ENCODE data around the gene XAGE1B.
"Not testable (repeated sequence)": the region's sequence is repeated elsewhere in the genome, so short reads cannot be mapped to it uniquely, and the experiment has no call there.

Gene XAGE1B

DNA sequence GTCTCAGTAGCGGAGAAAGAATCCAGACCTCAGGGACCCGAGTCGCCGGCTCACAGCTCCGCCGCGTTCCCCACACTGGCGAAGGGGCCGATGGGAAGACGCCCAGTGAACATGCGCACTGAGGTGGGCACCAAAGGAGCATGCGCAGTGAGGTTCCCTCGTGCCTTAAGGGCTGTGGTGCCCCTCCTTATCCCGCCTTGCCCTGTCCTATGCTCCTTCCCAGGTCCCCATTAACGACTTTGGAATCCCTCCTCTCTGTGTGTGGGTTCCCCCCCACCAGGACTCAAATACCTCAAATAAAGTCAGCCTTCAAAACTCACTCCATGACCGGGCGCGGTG, at the start of gene XAGE1B:
Gene XAGE1B, minus strand, starts transcription at position 77 of the 339 bp plus-strand sequence. CDS start 1,536 bp downstream, outside the sequence.
- not testable (repeated sequence) for DNase-seq (ENCODE audit: low read depth, low spot score)

DNA sequence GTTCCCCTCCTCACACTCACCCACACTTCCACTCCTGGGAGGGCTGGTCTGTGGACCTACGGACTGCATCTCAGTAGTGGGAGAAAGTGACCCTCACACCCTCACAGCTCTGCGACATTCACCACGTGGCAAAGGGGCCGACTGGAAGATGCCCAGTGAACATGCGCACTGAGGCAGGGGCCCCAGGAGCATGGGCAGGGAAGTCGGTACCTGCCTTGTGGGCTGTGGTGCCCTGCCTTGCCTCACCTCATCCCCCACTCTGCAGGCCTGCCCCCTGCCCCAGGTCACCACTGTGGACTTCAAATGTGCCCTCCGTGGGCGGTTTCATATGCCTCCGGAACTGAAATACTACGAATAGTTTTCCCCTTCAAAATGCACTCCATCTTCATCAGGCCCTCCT, 46.2 kb upstream of the XAGE1B start:
- no peak for DNase-seq (ENCODE audit: low read depth, low spot score)

- DNase-seq (ENCODE audit: low read depth, low spot score): no peak
These were observed 41.3 kb upstream of the XAGE1B start for GRCh38 chrX:52558140-52558539.

GRCh38 chrX:52556741-52557140, 39.9 kb upstream of the XAGE1B start:
- DNase-seq (ENCODE audit: low read depth, low spot score): no peak

DNA sequence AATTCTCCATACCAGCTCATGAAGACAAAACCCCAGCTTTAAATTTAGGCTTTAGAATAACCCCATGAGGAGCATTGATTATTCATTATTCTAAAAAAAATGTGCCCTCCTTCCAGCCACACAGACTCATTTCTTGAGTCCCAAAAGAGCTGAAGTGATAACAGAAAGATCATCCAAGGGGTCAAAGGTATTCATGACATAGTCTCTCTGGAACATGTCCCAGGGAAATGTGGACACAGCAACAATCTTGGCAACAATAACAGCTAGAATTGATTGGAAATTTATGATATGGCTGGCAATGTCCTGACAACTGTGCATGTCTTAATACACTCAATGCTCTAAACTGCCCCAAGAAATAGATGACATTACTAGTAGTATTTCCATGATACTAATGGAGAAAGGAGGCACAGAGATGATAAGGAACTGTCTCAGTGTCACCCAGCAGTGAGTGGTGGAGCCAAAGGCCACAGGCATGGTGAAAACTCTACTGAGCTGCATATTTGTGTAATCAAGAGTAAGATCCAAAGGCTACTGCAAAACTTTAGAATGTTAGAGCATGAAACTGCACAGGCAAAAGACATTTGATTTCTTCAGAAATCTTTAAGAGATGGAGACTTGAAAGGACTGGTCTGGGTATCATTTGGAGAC, 37.3 kb upstream of the XAGE1B start:
- no peak for DNase-seq (ENCODE audit: low read depth, low spot score)

GRCh38 chrX:52548769-52549168, 31.9 kb upstream of the XAGE1B start:
- not testable (repeated sequence) for DNase-seq (ENCODE audit: low read depth, low spot score)

DNA sequence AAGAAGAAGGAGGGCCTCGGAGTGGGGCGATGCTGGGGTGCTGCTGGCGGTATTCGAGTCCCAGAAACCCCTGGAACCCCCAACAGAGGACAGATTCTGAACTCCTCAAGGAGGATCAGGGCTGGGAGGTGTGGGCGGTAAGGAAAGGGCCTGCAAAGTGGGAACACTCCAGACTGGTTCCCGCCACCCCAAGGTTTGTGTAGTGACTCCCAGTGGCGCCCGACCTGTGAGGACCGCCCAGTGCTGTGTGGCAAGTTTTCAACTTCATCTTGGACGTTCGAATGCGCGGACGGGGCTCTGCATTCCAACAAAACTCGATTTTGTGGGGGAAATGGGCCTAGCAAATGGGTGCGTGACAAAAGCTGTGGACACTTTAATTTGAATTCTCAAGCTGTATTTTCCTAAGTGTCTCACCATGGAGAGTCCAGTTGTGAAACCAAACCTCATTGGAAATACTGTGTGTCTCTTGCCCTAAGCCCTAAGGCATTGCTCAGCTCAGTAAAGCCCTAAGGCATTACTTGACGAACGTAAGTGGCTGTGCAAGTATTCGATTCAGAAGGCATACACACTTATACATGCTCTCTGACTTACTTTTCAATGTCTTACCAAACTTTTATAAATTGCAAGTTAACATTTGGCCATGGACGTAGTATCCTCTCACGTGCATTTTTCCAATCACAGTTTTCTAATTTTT, 27.4 kb upstream of the XAGE1B start:
- no peak for DNase-seq (ENCODE audit: low read depth, low spot score)

DNA sequence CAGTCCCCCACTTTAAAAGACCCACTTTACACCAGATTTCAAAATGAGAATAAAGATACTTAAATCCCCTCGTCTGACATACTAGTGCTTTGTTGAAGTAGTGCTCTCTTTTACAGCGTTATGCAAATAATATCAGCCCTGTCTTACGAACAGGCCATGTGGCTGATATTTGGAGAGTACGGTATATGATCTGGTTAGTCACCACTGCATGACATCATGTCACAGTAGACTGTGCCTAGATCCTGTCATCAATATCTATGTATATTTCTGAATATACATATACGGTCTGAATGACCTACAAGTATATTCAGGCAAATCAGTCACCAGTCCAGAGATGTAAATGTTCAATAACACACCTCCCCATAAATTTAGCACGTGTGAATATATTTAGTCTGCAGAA, 25.4 kb upstream of the XAGE1B start:
- no peak for DNase-seq (ENCODE audit: low read depth, low spot score)

DNA sequence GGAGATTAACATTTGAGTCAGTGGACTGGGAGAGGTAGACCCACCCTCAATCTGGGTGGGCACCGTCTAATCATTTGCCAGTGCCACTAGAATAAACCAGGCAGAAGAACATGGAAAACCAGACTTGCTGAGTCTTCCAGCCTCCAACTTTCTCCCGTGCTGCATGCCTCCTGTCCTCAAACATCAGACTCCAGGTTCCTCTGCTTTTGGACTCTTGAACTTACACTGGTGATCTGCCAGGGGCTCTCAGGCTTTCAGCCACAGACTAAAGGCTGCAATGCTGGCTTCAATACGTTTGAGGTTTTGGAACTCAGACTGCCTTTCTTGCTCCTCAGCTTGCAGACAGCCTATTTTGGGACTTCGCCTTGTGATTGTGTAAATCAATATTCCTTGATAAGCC, 24.2 kb upstream of the XAGE1B start:
- DNase-seq (ENCODE audit: low read depth, low spot score): not testable (repeated sequence)

- DNase-seq (ENCODE audit: low read depth, low spot score): not testable (repeated sequence)
These were observed 515 bp downstream of the XAGE1B start for GRCh38 chrX:52516110-52516986.

GRCh38 chrX:52511126-52511525, 5.7 kb downstream of the XAGE1B start:
- DNase-seq (ENCODE audit: low read depth, low spot score): not testable (repeated sequence)

DNA sequence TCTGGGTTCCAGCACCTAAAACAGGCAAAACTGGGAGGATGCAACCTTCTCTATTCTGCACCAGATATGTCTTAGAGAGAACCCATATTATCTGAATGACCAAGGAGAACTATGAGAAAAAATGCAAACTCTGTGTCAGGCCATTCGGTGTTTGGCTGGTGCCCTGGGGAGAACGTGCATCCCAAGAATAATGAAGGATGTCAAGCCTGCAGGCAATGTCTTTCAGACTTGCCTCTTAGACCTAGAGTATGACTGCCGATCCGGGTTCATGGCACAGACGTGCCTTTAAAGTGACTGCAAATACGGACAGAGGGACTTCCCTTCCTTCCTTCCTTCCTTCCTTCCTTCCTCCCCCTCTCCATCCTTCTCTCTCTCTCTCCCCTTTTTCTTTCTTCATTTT, 6.9 kb downstream of the XAGE1B start:
- no peak for DNase-seq (ENCODE audit: low read depth, low spot score)

- no peak for DNase-seq (ENCODE audit: low read depth, low spot score)
These were observed 9.5 kb downstream of the XAGE1B start for GRCh38 chrX:52507331-52507730.

GRCh38 chrX:52504551-52504950, 12.3 kb downstream of the XAGE1B start:
- no peak for DNase-seq (ENCODE audit: low read depth, low spot score)

GRCh38 chrX:52501362-52501761, 15.5 kb downstream of the XAGE1B start:
- not testable (repeated sequence) for DNase-seq (ENCODE audit: low read depth, low spot score)

DNA sequence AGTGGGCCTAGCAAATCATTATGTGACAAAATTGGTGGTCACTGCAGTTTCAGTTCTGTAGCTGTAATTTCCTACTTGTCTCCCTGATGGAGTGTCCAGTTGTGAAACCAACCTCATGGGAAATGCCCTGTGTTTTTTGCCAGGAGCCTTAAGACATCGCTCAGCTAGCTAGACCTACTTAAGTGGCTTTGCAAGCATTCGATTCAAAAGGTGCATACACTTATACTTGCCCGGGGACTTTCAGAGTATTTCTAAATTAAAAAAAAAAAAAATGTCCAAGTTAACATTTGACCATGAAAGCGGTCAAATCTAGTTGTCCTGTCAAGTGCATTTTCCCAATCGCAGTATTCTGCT, 20.5 kb downstream of the XAGE1B start:
- DNase-seq (ENCODE audit: low read depth, low spot score): not testable (repeated sequence)

DNA sequence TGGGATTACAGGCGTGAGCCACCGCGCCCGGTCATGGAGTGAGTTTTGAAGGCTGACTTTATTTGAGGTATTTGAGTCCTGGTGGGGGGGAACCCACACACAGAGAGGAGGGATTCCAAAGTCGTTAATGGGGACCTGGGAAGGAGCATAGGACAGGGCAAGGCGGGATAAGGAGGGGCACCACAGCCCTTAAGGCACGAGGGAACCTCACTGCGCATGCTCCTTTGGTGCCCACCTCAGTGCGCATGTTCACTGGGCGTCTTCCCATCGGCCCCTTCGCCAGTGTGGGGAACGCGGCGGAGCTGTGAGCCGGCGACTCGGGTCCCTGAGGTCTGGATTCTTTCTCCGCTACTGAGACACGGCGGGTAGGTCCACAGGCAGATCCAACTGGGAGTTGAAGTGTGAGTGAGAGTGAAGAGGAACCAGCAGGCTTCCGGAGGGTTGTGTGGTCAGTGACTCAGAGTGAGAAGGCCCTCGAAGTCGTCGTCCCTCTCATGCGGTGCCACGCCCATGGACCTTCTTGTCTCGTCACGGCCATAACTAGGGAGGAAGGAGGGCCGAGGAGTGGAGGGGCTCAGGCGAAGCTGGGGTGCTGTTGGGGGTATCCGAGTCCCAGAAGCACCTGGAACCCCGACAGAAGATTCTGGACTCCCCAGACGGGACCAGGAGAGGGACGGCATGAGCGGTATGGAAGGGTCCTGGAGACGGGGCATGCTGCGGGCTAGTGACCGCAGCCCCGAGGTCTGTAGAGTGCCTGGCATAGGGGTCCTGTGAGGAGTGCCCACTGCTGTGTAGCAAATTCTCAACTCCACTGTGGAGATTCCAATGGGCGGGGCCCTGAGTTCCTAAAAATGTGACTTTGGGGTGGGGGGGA, 21.1 kb downstream of the XAGE1B start, which contains the start of gene XAGE1A:
Gene XAGE1A, plus strand, starts transcription at position 264 of the 874 bp plus-strand sequence. CDS start 1,554 bp downstream, outside the sequence.
- not testable (repeated sequence) for DNase-seq (ENCODE audit: low read depth, low spot score)

- not testable (repeated sequence) for DNase-seq (ENCODE audit: low read depth, low spot score)
These were observed 45.6 kb downstream of the XAGE1B start for GRCh38 chrX:52471301-52471700.

All from smooth muscle cell of the brain vasculature (primary cell).